ENCODE results near the gene SRPK3.

SRPK3 gene

DNA sequence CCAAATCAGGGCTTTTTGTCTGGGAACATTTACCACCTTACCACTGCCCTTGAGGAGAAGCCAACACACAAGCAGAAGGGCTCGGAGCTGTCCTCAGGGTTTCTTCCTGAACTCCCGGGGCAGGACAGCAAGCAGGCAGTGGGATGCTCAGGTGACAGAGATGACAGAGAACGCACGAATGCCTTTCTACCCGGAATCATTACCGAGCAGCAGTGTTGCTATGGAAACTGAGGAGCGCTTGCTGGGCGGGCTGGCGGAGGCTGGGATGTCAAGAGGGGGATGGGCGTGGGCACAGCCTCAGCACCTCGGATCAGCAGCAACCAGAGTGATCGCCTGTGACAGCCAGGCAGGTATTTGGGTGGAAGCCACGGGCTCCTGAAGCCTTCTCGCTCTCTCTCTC lies 31.4 kb downstream of the SRPK3 start:
- TF ChIP-seq RAD21 (IDR thresholded peaks at IDR 0.05; ENCODE audit: low read depth) (no peak), FOXM1 (IDR thresholded peaks at IDR 0.05; ENCODE audit: borderline replicate concordance, low read depth) (no peak), YY1 (IDR thresholded peaks at IDR 0.05; ENCODE audit: low read depth) (no peak), EP300 (IDR thresholded peaks at IDR 0.05; ENCODE audit: borderline replicate concordance) (no peak), CREB1 (IDR thresholded peaks at IDR 0.05; ENCODE audit: low read depth) (no peak), NFIC (IDR thresholded peaks at IDR 0.05) (no peak), TAF1 (IDR thresholded peaks at IDR 0.05; ENCODE audit: low read depth) (no peak), CEBPB (IDR thresholded peaks at IDR 0.05) (no peak), ZBTB7A (IDR thresholded peaks at IDR 0.05; ENCODE audit: low read depth) (no peak), TCF12 (IDR thresholded peaks at IDR 0.05; ENCODE audit: low read depth) (no peak), EGR1 (IDR thresholded peaks at IDR 0.05) (no peak), TEAD4 (IDR thresholded peaks at IDR 0.05) (no peak)
- TF ChIP-seq, protein P1, sequence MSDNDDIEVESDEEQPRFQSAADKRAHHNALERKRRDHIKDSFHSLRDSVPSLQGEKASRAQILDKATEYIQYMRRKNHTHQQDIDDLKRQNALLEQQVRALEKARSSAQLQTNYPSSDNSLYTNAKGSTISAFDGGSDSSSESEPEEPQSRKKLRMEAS (IDR thresholded peaks at IDR 0.05) = no peak
- TF ChIP-seq, protein P2, sequence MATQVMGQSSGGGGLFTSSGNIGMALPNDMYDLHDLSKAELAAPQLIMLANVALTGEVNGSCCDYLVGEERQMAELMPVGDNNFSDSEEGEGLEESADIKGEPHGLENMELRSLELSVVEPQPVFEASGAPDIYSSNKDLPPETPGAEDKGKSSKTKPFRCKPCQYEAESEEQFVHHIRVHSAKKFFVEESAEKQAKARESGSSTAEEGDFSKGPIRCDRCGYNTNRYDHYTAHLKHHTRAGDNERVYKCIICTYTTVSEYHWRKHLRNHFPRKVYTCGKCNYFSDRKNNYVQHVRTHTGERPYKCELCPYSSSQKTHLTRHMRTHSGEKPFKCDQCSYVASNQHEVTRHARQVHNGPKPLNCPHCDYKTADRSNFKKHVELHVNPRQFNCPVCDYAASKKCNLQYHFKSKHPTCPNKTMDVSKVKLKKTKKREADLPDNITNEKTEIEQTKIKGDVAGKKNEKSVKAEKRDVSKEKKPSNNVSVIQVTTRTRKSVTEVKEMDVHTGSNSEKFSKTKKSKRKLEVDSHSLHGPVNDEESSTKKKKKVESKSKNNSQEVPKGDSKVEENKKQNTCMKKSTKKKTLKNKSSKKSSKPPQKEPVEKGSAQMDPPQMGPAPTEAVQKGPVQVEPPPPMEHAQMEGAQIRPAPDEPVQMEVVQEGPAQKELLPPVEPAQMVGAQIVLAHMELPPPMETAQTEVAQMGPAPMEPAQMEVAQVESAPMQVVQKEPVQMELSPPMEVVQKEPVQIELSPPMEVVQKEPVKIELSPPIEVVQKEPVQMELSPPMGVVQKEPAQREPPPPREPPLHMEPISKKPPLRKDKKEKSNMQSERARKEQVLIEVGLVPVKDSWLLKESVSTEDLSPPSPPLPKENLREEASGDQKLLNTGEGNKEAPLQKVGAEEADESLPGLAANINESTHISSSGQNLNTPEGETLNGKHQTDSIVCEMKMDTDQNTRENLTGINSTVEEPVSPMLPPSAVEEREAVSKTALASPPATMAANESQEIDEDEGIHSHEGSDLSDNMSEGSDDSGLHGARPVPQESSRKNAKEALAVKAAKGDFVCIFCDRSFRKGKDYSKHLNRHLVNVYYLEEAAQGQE (IDR thresholded peaks at IDR 0.05; ENCODE audit: low read depth) = no peak
- TF ChIP-seq, protein P3, sequence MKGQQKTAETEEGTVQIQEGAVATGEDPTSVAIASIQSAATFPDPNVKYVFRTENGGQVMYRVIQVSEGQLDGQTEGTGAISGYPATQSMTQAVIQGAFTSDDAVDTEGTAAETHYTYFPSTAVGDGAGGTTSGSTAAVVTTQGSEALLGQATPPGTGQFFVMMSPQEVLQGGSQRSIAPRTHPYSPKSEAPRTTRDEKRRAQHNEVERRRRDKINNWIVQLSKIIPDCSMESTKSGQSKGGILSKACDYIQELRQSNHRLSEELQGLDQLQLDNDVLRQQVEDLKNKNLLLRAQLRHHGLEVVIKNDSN (IDR thresholded peaks at IDR 0.05) = no peak

DNA sequence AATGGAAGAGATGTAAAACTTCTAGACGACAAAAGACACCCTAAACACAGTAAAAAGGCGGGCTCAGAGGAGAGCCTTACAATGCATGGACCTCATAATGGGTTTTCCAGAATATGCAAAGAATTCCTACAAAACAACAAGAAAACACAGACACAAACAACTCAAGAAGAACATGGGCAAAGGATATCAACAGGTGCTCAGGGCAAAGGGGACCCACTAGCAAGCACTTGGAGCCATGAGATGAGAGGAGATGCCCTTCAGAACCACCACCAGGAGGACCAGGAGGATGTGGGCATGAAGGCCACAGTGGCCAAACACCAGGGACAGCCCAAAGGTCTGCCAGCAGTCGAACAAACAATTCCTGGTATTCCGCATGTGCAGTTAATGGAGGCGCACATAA lies 32.3 kb downstream of the SRPK3 start:
- TF ChIP-seq EGR1 (IDR thresholded peaks at IDR 0.05) (no peak), ZBTB7A (IDR thresholded peaks at IDR 0.05; ENCODE audit: low read depth) (no peak), TCF12 (IDR thresholded peaks at IDR 0.05; ENCODE audit: low read depth) (no peak), NFIC (IDR thresholded peaks at IDR 0.05) (no peak), CREB1 (IDR thresholded peaks at IDR 0.05; ENCODE audit: low read depth) (no peak)

DNA sequence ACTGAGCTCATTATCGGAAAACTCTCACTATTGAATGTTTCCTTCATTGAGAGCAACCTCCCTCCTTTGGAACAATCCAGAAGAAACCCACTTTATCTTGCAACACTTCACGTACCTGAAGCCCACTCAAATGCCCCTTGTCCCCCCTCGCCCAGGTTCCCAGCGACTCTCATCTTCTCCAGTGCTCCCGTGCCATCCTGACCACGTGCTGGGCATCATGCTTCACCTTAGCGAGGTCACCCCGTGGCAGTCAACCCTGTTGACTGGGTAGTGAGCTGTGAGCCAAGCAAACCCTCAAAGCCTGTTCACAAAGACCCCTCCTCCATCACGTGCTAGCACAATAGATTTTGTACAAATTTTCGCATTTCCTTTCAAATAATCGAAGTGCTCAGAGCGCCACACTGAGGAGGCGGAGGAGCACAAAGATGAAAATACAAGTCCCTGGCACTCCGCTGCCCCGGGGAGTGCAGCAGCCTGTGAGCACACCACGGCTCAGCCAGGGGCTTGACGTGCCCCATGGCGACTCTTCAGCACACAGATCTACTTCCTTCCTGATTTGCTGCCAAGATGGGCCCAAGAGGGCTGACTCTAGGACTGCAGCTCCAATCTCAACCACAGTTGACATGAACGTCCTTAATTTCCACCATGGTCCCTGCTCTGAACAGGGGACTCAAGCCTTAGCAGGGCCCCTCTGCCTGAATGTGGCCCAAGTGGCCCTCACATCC lies 33.9 kb downstream of the SRPK3 start:
- TF ChIP-seq, protein P2 (IDR thresholded peaks at IDR 0.05; ENCODE audit: low read depth) = no peak
- TF ChIP-seq EGR1 (IDR thresholded peaks at IDR 0.05) (no peak), YY1 (IDR thresholded peaks at IDR 0.05; ENCODE audit: low read depth) (no peak), TEAD4 (IDR thresholded peaks at IDR 0.05) (no peak), ZBTB7A (IDR thresholded peaks at IDR 0.05; ENCODE audit: low read depth) (no peak), NFIC (IDR thresholded peaks at IDR 0.05) (no peak), RAD21 (IDR thresholded peaks at IDR 0.05; ENCODE audit: low read depth) (no peak), FOXM1 (IDR thresholded peaks at IDR 0.05; ENCODE audit: borderline replicate concordance, low read depth) (no peak), TCF12 (IDR thresholded peaks at IDR 0.05; ENCODE audit: low read depth) (no peak), CREB1 (IDR thresholded peaks at IDR 0.05; ENCODE audit: low read depth) (no peak), CEBPB (IDR thresholded peaks at IDR 0.05) (no peak), TAF1 (IDR thresholded peaks at IDR 0.05; ENCODE audit: low read depth) (no peak), EP300 (IDR thresholded peaks at IDR 0.05; ENCODE audit: borderline replicate concordance) (no peak)
- TF ChIP-seq, protein P1 (IDR thresholded peaks at IDR 0.05) = no peak
- TF ChIP-seq, protein P3 (IDR thresholded peaks at IDR 0.05) = no peak

DNA sequence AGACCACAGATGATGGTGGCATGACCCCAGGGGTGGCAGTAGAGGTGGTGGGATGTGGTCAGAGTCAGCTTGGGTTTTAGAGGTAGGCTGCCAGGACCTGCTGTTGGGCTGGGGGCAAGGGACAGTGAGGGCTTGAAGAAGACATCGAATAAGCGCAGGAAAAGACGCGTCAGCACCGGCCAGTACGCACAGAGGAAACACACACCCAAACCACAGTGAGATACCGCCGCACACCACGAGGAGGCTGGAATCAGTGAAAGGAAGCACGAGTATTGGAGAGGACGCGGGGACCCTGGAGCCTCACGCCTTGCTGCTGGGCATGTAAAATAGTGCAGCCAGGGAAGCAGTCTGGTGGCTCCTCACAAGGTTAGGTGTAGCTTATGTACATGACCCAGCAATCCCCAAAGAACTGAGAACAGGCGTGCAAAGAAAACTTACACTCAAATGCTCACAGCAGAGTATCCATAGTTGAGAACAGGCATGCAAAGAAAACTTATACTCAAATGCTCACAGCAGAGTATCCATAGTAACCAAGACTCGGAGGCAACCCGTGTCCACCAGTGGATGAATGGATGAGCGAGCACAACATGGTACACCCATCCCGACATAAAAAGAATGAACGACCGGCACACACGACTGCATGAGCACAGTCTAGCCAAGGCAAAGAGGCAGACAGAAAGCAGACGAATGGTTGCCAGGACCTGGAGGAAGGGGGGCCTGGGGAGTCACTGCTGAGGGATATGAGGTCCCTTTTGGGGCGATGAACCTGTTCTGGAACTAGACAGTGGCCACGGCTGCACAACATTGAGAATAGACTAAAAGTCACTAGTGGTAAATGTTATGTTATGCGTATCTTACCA lies 36.2 kb downstream of the SRPK3 start:
- TF ChIP-seq, protein P1 (IDR thresholded peaks at IDR 0.05) = no peak
- TF ChIP-seq EP300 (IDR thresholded peaks at IDR 0.05; ENCODE audit: borderline replicate concordance) (no peak), TEAD4 (IDR thresholded peaks at IDR 0.05) (no peak), EGR1 (IDR thresholded peaks at IDR 0.05) (no peak), NFIC (IDR thresholded peaks at IDR 0.05) (no peak)
- TF ChIP-seq, protein P2 (IDR thresholded peaks at IDR 0.05; ENCODE audit: low read depth) = no peak
